Measurements from ENCODE around the gene STARD5. TPM values are rescaled to one million over a fixed set of nuclear protein-coding genes. Genes with fewer than 3 reads are reported as not detected.

The STARD5 gene
- total and polyA plus RNA-seq, 2 experiments from 2014 or later, result 7.2 to 12.1 TPM

DNA sequence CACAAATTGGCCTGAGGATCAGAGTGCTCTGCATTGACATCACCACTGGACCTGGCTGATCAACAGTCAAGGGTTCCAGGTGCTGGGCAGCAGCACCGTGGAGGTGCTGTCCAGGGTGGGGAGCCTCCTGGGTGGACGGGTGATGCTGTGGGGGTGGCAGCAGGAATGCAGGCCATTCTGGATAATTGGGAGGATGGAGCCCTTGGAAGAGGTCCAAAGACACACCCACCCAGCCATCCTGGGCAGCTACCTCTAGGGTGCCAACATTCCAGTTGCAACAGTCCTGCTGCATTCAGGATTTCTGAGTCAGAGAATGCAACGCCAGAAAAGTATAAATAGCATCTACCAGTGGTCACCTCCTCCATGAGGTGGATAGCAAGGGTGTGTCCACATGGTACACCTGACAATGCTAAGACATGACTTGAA, 26.8 kb downstream of the STARD5 start:
- peak; percentile 76 for DNase-seq
- in situ Hi-C loops (cut with MboI), result no loop called here
- 34 to 35% methylated on average over 3 of the region's 3 CpGs for WGBS, 2 experiments (ENCODE audit: low coverage in 1 of 2, low lambda C conversion rate in 2 of 2, missing lambda C conversion rate in 2 of 2)

DNA sequence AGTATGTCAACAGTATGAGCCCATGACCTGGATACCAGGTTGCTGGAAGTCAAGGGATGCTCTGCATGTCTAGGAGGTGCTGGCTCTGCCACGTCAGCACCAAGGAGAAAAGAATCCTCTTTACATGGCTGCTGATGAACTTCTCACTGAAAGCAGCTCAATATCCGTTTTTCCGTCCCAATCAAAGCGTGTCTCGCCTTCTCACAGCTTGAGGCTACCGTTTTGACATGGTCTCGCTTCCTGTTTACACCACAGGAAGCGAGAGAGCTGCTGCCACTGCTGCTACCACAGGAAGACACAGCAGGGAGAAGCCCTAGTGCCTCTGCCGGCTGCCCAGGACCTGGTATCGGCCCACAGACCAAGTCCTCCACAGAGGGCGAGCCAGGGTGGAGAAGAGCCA, 27.3 kb downstream of the STARD5 start:
- Histone ChIP-seq H3K9me3 (ENCODE audit: low read depth) (no peaks in the 10 kb centered on the region), H3K4me2 (ENCODE audit: unreplicated experiment) (no peak overlapping the region), H3K27me3 (replicated peaks; ENCODE audit: insufficient read depth) (no peaks in the 10 kb centered on the region), H3K4me3 (no peak overlapping the region), H3K9me2 (ENCODE audit: insufficient read depth) (no peaks in the 10 kb centered on the region), H3K9ac (no peak overlapping the region), H3K36me3 (ENCODE audit: low read depth) (no peaks in the 10 kb centered on the region), H3K79me2 (ENCODE audit: insufficient read depth) (no peaks in the 10 kb centered on the region), H3K27ac (no peak overlapping the region), H2AFZ (no peak overlapping the region), H3F3A (ENCODE audit: insufficient read depth) (0 out of 2 replicates have a peak, but pooled peaks cover 14% of the 10 kb centered on the region), H3K4me1 (ENCODE audit: insufficient read depth) (peaks cover 13% of the 10 kb centered on the region), H4K20me1 (ENCODE audit: insufficient read depth) (no peaks in the 10 kb centered on the region)
- in situ Hi-C loops (cut with MboI), result no loop called here
- no peak for DNase-seq
- TF ChIP-seq EZH2 (IDR thresholded peaks at IDR 0.05; ENCODE audit: insufficient read depth, poor library complexity, severe bottlenecking) (no peak), EZH2phosphoT487 (IDR thresholded peaks at IDR 0.05; ENCODE audit: insufficient read depth, low read depth) (no peak)
- 80 to 82% methylated on average over 11 of the region's 11 CpGs for WGBS, 2 experiments (ENCODE audit: low coverage in 1 of 2, low lambda C conversion rate in 2 of 2, missing lambda C conversion rate in 2 of 2)

More for the DNA sequence above, 26.8 kb downstream of the STARD5 start:
- Histone ChIP-seq H3K9ac (no peak overlapping the region), H3F3A (ENCODE audit: insufficient read depth) (0 out of 2 replicates have a peak, but pooled peaks cover 14% of the 10 kb centered on the region), H3K27ac (no peak overlapping the region), H4K20me1 (ENCODE audit: insufficient read depth) (no peaks in the 10 kb centered on the region), H3K4me2 (ENCODE audit: unreplicated experiment) (no peak overlapping the region), H3K9me2 (ENCODE audit: insufficient read depth) (no peaks in the 10 kb centered on the region), H3K9me3 (ENCODE audit: low read depth) (no peaks in the 10 kb centered on the region), H3K4me1 (ENCODE audit: insufficient read depth) (peaks cover 13% of the 10 kb centered on the region), H3K4me3 (no peak overlapping the region), H2AFZ (no peak overlapping the region), H3K79me2 (ENCODE audit: insufficient read depth) (no peaks in the 10 kb centered on the region), H3K36me3 (ENCODE audit: low read depth) (no peaks in the 10 kb centered on the region), H3K27me3 (replicated peaks; ENCODE audit: insufficient read depth) (no peaks in the 10 kb centered on the region)
- TF ChIP-seq EZH2 (IDR thresholded peaks at IDR 0.05; ENCODE audit: insufficient read depth, poor library complexity, severe bottlenecking) (no peak), EZH2phosphoT487 (IDR thresholded peaks at IDR 0.05; ENCODE audit: insufficient read depth, low read depth) (no peak)

DNA sequence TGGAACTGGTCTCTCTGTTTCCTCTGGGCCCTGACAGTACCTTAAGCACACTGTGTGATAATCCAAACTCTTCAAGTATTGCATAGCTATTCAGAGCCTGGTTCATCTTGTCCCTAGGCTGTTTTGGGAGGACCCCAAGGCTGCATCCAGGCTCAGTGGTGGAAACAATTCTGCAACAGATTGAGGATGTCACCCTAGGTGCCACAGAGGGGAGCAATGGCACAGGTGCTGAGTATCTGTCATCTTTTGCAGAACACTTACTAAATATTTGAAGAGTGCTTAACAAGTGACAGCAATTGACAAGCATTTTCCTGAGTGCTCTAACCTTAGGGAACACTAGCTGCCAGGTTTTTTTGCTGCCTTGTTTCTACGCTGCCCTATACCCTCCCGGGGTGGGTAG, 27.8 kb downstream of the STARD5 start:
- Histone ChIP-seq H3K36me3 (ENCODE audit: low read depth) (no peaks in the 10 kb centered on the region), H3K4me3 (no peak overlapping the region), H3K9me3 (ENCODE audit: low read depth) (no peaks in the 10 kb centered on the region), H3K4me2 (ENCODE audit: unreplicated experiment) (no peak overlapping the region), H4K20me1 (ENCODE audit: insufficient read depth) (no peaks in the 10 kb centered on the region), H3K27ac (no peak overlapping the region), H3K9me2 (ENCODE audit: insufficient read depth) (no peaks in the 10 kb centered on the region), H3F3A (ENCODE audit: insufficient read depth) (0 out of 2 replicates have a peak, but pooled peaks cover 14% of the 10 kb centered on the region), H3K79me2 (ENCODE audit: insufficient read depth) (no peaks in the 10 kb centered on the region), H2AFZ (no peak overlapping the region), H3K9ac (no peak overlapping the region), H3K4me1 (ENCODE audit: insufficient read depth) (peaks cover 13% of the 10 kb centered on the region), H3K27me3 (replicated peaks; ENCODE audit: insufficient read depth) (no peaks in the 10 kb centered on the region)
- no peak for DNase-seq
- TF ChIP-seq EZH2 (IDR thresholded peaks at IDR 0.05; ENCODE audit: insufficient read depth, poor library complexity, severe bottlenecking) (no peak), EZH2phosphoT487 (IDR thresholded peaks at IDR 0.05; ENCODE audit: insufficient read depth, low read depth) (no peak)
- WGBS, 2 experiments (ENCODE audit: low coverage in 1 of 2, low lambda C conversion rate in 2 of 2, missing lambda C conversion rate in 2 of 2), result 95 to 97% methylated on average over 2 of the region's 2 CpGs
- in situ Hi-C loops (cut with MboI), result no loop called here

DNA sequence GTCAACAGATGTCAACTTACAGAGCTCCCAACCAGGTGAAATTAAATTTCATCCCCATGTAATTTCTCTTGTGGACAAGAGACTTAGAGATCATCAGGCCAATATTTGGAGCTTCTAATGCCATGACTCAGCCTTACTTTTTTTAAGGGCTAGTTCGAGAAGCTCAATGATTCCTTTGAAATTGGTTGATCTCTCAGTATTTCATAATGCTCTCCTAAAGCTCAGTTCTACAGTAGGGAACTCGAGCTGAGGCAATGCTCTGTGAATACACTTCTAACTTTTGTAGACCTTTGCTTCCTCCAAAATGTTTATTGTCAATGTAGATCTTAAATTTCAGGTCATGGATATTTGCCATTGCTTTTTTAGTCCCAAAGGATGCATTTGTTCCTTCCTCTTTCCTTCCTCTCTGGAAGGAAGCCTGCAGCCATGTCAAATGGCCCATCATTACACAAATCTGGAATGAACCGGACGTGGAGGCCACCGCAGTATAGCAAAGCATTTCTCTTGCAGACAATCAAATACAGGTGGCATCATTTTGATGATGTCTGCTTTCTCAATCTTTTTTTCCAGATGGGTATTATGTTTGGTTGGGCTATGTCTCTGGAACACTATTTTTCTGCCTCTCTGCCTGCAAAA, 28.3 kb downstream of the STARD5 start:
- WGBS, 2 experiments (ENCODE audit: low coverage in 1 of 2, low lambda C conversion rate in 2 of 2, missing lambda C conversion rate in 2 of 2), result 51 to 55% methylated on average over 5 of the region's 5 CpGs
- Histone ChIP-seq H3K27ac (no peak overlapping the region), H3K27me3 (replicated peaks; ENCODE audit: insufficient read depth) (no peaks in the 10 kb centered on the region), H3K36me3 (ENCODE audit: low read depth) (no peaks in the 10 kb centered on the region), H3F3A (ENCODE audit: insufficient read depth) (0 out of 2 replicates have a peak, but pooled peaks cover 14% of the 10 kb centered on the region), H3K9me3 (ENCODE audit: low read depth) (no peaks in the 10 kb centered on the region), H3K4me1 (ENCODE audit: insufficient read depth) (peaks cover 13% of the 10 kb centered on the region), H2AFZ (no peak overlapping the region), H3K4me3 (no peak overlapping the region), H4K20me1 (ENCODE audit: insufficient read depth) (no peaks in the 10 kb centered on the region), H3K79me2 (ENCODE audit: insufficient read depth) (no peaks in the 10 kb centered on the region), H3K4me2 (ENCODE audit: unreplicated experiment) (no peak overlapping the region), H3K9me2 (ENCODE audit: insufficient read depth) (no peaks in the 10 kb centered on the region), H3K9ac (no peak overlapping the region)
- TF ChIP-seq EZH2 (IDR thresholded peaks at IDR 0.05; ENCODE audit: insufficient read depth, poor library complexity, severe bottlenecking) (no peak), EZH2phosphoT487 (IDR thresholded peaks at IDR 0.05; ENCODE audit: insufficient read depth, low read depth) (no peak)
- in situ Hi-C loops (cut with MboI), result no loop called here
- peak; percentile 51 for DNase-seq
